NT2/D1 (cell line): Measurements from ENCODE around the gene CCDC186.

Experiments used
- DNase-seq: peaks from one replicate; pipeline ENCODE4 v3.0.0-alpha.2; 2011; ENCODE audit warnings: low read depth, low spot score
- H3K27me3 ChIP-seq: 2 replicates; pipeline ENCODE4 v1.6.0; 2011; ENCODE audit warnings: mild to moderate bottlenecking; ENCODE audit not compliant: insufficient read length, insufficient read depth
- H3K36me3 ChIP-seq: 2 replicates; pipeline ENCODE4 v1.6.1; 2011; ENCODE audit warnings: mild to moderate bottlenecking, low read length, mixed read lengths; ENCODE audit not compliant: insufficient read depth, insufficient read length
- H3K4me1 ChIP-seq: 2 replicates; pipeline ENCODE4 v1.5.1; 2011; ENCODE audit not compliant: insufficient read depth, insufficient read length
- H3K4me3 ChIP-seq: 2 replicates; pipeline ENCODE4 v1.5.1; 2011; ENCODE audit warnings: low read depth; ENCODE audit not compliant: insufficient read length
- H3K9ac ChIP-seq: 2 replicates; pipeline ENCODE4 v1.6.0; 2011; ENCODE audit warnings: low read depth; ENCODE audit not compliant: insufficient read length
- H3K9me3 ChIP-seq: 2 replicates; pipeline ENCODE4 v1.5.1; 2011; ENCODE audit warnings: mild to moderate bottlenecking, low read length; ENCODE audit not compliant: insufficient read depth
- SUZ12 ChIP-seq: IDR thresholded peaks from 2 replicates; pipeline ENCODE4 v1.6.1; 2011; ENCODE audit not compliant: insufficient read length, insufficient read depth; ENCODE audit errors: extremely low read depth
- YY1 ChIP-seq: IDR thresholded peaks from 2 replicates; pipeline ENCODE4 v1.6.1; 2011; ENCODE audit not compliant: insufficient read length, insufficient read depth
- ZNF274 ChIP-seq: IDR thresholded peaks from 2 replicates; pipeline ENCODE4 v1.6.1; 2011; ENCODE audit warnings: mild to moderate bottlenecking, low read depth, low read length

CCDC186 gene

GRCh38 chr10:114140036-114140435 lies 34.0 kb downstream of the CCDC186 start:
- no peak for DNase-seq
- H3K9ac ChIP-seq: no peak overlapping the region
- H3K27me3 ChIP-seq: no peaks in the 10 kb centered on the region
- H3K9me3 ChIP-seq: no peaks in the 10 kb centered on the region
- no peaks in the 10 kb centered on the region for H3K4me1 ChIP-seq
- TF ChIP-seq ZNF274 (no peak), SUZ12 (no peak), YY1 (no peak)
- H3K36me3 ChIP-seq: peaks cover 20% of the 10 kb centered on the region
- no peak overlapping the region for H3K4me3 ChIP-seq

GRCh38 chr10:114138581-114138980 lies 35.4 kb downstream of the CCDC186 start:
- H3K4me3 ChIP-seq: no peak overlapping the region
- no peaks in the 10 kb centered on the region for H3K27me3 ChIP-seq
- H3K4me1 ChIP-seq: no peaks in the 10 kb centered on the region
- TF ChIP-seq SUZ12 (no peak), ZNF274 (no peak), YY1 (no peak)
- no peak overlapping the region for H3K9ac ChIP-seq
- H3K9me3 ChIP-seq: no peaks in the 10 kb centered on the region
- no peak for DNase-seq
- H3K36me3 ChIP-seq: peaks cover 25% of the 10 kb centered on the region

GRCh38 chr10:114135476-114135875 lies 38.5 kb downstream of the CCDC186 start:
- DNase-seq: no peak
- H3K36me3 ChIP-seq: peaks cover 27% of the 10 kb centered on the region
- H3K4me1 ChIP-seq: no peaks in the 10 kb centered on the region
- H3K9ac ChIP-seq: no peak overlapping the region
- H3K27me3 ChIP-seq: no peaks in the 10 kb centered on the region
- no peak overlapping the region for H3K4me3 ChIP-seq
- no peaks in the 10 kb centered on the region for H3K9me3 ChIP-seq
- TF ChIP-seq ZNF274: no peak

GRCh38 chr10:114131094-114131493 lies 42.9 kb downstream of the CCDC186 start:
- peaks cover 52% of the 10 kb centered on the region for H3K36me3 ChIP-seq
- H3K9me3 ChIP-seq: no peaks in the 10 kb centered on the region
- H3K9ac ChIP-seq: no peak overlapping the region
- DNase-seq: no peak
- no peaks in the 10 kb centered on the region for H3K27me3 ChIP-seq
- H3K4me3 ChIP-seq: no peak overlapping the region
- H3K4me1 ChIP-seq: no peaks in the 10 kb centered on the region
- TF ChIP-seq SUZ12 (no peak), ZNF274 (no peak), YY1 (no peak)

GRCh38 chr10:114121031-114121430 lies 53.0 kb downstream of the CCDC186 start:
- Histone ChIP-seq H3K4me3 (no peak overlapping the region), H3K9me3 (no peaks in the 10 kb centered on the region)
- no peak for TF ChIP-seq SUZ12

GRCh38 chr10:114118514-114118913 lies 55.5 kb downstream of the CCDC186 start:
- H3K27me3 ChIP-seq: no peaks in the 10 kb centered on the region
- peaks cover 5% of the 10 kb centered on the region for H3K36me3 ChIP-seq
- no peaks in the 10 kb centered on the region for H3K4me1 ChIP-seq
- no peak for DNase-seq
- no peak for TF ChIP-seq YY1
- no peak for TF ChIP-seq ZNF274
- no peak for TF ChIP-seq SUZ12
- H3K9me3 ChIP-seq: no peaks in the 10 kb centered on the region
- no peak overlapping the region for H3K9ac ChIP-seq
- H3K4me3 ChIP-seq: no peak overlapping the region

More at GRCh38 chr10:114121031-114121430, 53.0 kb downstream of the CCDC186 start:
- no peak for DNase-seq
- H3K4me1 ChIP-seq: no peaks in the 10 kb centered on the region
- no peak overlapping the region for H3K9ac ChIP-seq
- peaks cover 13% of the 10 kb centered on the region for H3K36me3 ChIP-seq
- H3K27me3 ChIP-seq: no peaks in the 10 kb centered on the region

- DNase-seq: no peak
- TF ChIP-seq ZNF274 (no peak), SUZ12 (no peak), YY1 (no peak)
- H3K4me1 ChIP-seq: no peaks in the 10 kb centered on the region
- H3K9ac ChIP-seq: no peak overlapping the region
- peaks cover 5% of the 10 kb centered on the region for H3K36me3 ChIP-seq
- H3K4me3 ChIP-seq: no peak overlapping the region
- H3K9me3 ChIP-seq: no peaks in the 10 kb centered on the region
- H3K27me3 ChIP-seq: no peaks in the 10 kb centered on the region
Measured at GRCh38 chr10:114117728-114118127, 56.3 kb downstream of the CCDC186 start.

- Histone ChIP-seq H3K4me1 (no peaks in the 10 kb centered on the region), H3K9me3 (no peaks in the 10 kb centered on the region), H3K36me3 (peaks cover 5% of the 10 kb centered on the region), H3K9ac (no peak overlapping the region), H3K4me3 (no peak overlapping the region), H3K27me3 (no peaks in the 10 kb centered on the region)
- no peak for TF ChIP-seq SUZ12
- no peak for TF ChIP-seq YY1
- no peak for TF ChIP-seq ZNF274
- DNase-seq: no peak
Measured at GRCh38 chr10:114115661-114116445, 58.1 kb downstream of the CCDC186 start.
